ENCODE measurements around the gene KRTAP13-3. TPM values are rescaled to one million over a fixed set of nuclear protein-coding genes. Genes with fewer than 3 reads are reported as not detected.

Gene KRTAP13-3
- polyA plus RNA-seq (2011; rRNA removed) (not detected in 2 replicates), polyA minus RNA-seq (2011; rRNA and poly(A)+ RNA removed) (not detected in 2 replicates)

DNA sequence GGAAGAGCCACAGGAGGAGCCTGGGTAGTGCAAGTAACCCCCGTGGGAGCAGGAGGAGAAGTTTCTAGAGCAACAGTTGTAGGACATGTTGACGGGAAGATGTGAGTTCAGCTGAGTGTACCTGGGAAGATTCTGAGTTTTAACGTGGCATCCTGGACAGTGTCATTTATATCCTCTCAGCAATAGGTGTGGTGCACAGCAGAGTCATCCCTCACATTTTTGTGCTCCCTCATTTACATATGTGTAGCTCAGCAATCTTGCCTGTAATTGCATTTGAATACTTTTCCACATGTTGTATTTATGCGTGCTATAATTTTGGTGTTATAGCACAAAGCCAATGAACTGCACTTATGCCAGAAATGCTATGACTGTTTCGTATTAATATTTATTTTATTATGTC is at the start of gene KRTAP13-3:
KRTAP13-3 (minus strand) TSS at position 101 of the 400 bp plus-strand sequence; CDS start at position 87, 14 bp downstream.
- Histone ChIP-seq H3K27me3 (ENCODE audit: control insufficient read depth, insufficient read depth, low read length) (no peaks in the 10 kb centered on the region), H3K4me3 (ENCODE audit: low read depth, low read length) (no peak within 1 kb of the TSS), H3K9me3 (ENCODE audit: control insufficient read depth, insufficient read depth, low read length) (peaks cover 20% of the 10 kb centered on the region), H3K27ac (ENCODE audit: low read depth, low read length) (no peak within 1 kb of the TSS)
- ChIA-PET CTCF (no interaction called here), POLR2A (no interaction called here)
- TF ChIP-seq, protein P1, sequence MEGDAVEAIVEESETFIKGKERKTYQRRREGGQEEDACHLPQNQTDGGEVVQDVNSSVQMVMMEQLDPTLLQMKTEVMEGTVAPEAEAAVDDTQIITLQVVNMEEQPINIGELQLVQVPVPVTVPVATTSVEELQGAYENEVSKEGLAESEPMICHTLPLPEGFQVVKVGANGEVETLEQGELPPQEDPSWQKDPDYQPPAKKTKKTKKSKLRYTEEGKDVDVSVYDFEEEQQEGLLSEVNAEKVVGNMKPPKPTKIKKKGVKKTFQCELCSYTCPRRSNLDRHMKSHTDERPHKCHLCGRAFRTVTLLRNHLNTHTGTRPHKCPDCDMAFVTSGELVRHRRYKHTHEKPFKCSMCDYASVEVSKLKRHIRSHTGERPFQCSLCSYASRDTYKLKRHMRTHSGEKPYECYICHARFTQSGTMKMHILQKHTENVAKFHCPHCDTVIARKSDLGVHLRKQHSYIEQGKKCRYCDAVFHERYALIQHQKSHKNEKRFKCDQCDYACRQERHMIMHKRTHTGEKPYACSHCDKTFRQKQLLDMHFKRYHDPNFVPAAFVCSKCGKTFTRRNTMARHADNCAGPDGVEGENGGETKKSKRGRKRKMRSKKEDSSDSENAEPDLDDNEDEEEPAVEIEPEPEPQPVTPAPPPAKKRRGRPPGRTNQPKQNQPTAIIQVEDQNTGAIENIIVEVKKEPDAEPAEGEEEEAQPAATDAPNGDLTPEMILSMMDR (IDR thresholded peaks at IDR 0.05; ENCODE audit: low read depth, low read length): no peak
- DNase-seq (ENCODE audit: low read depth, low spot score): no peak

DNA sequence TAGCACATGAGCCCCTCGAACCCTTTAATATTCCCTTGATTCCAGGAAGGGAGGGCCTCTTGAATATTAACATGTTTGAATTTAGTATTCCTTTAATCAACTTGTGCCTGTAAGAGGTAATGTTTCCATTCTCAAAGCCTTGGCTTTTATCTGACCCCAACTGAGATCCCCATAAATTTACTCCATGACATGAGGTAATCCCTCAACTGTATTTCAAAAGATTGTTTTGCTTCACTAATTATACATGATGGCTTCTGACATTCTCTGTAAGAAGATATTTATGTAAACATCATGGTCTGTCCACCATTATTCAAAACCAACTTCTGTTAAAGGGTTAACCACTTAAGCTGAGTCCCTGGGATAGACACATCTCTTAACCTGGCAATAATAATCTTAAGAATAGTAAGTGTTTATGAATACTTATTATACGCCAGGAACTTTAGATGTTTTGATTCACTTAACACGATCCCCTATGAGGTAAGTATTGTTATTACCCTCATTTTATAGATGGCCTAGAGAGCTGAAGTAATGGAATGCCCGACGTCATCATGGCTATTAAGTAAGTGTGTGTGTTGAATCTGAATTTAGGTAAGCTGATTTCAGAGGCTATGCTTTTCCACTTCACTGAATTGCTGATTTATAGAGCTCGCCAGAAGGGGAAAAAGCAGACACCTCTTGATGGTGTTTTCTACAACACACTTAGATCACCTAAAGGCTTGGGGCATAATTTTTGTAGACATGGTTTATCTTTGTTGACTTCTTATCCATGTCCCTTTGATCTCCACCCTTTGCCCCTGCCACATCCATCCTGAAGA is 43.4 kb upstream of the KRTAP13-3 start:
- POLR2A ChIA-PET: no interaction called here
- CTCF ChIA-PET: no interaction called here
- H3K4me3 ChIP-seq (ENCODE audit: low read depth, low read length): no peak overlapping the region
- no peaks in the 10 kb centered on the region for H3K27me3 ChIP-seq (ENCODE audit: control insufficient read depth, insufficient read depth, low read length)
- no peaks in the 10 kb centered on the region for H3K9me3 ChIP-seq (ENCODE audit: control insufficient read depth, insufficient read depth, low read length)
- TF ChIP-seq, protein P1 (IDR thresholded peaks at IDR 0.05; ENCODE audit: low read depth, low read length): no peak
- H3K27ac ChIP-seq (ENCODE audit: low read depth, low read length): no peak overlapping the region
- no peak for DNase-seq (ENCODE audit: low read depth, low spot score)

DNA sequence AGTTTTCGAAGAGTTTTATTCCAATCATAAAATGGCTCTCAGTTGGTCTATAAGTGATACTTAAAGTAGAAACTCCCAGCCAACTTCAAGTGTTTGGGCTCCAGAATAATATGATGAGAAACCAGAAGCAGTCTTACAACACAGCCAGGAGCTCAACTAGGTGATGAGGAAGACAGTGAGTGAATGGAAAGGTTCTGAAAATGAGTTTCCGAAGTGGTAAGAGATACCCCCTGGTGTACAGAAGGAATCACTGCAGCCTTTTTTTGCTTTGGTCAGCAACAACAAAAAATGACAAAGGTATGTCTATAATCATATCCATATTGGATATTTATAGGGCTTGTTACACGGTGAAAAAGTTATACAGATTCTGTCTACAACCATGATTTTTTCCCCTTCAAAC is 38.0 kb upstream of the KRTAP13-3 start:
- H3K9me3 ChIP-seq (ENCODE audit: control insufficient read depth, insufficient read depth, low read length): peaks cover 4% of the 10 kb centered on the region; the same call in 1 of the 2 replicates
- TF ChIP-seq, protein P1 (IDR thresholded peaks at IDR 0.05; ENCODE audit: low read depth, low read length): no peak
- CTCF ChIA-PET: no interaction called here
- POLR2A ChIA-PET: no interaction called here
- no peak for DNase-seq (ENCODE audit: low read depth, low spot score)
- H3K4me3 ChIP-seq (ENCODE audit: low read depth, low read length): no peak overlapping the region
- no peaks in the 10 kb centered on the region for H3K27me3 ChIP-seq (ENCODE audit: control insufficient read depth, insufficient read depth, low read length)
- no peak overlapping the region for H3K27ac ChIP-seq (ENCODE audit: low read depth, low read length)

DNA sequence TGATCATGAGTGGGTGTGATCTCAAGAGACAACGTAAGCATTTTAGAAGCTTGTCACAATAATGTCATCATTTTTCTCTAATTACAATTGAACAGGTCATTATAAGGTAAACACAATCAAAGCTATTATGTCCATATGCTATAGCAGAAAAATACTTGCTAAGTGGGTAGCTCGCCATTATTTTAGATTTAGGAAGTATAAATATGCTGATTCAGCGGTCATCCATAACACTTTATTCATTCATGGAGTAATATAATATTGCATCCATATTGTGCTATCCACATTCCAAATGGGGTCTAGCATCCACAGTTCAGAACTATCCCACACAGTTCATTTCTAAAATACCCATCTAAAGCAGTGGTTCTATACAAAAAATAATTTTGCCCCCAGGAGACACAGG is 22.8 kb upstream of the KRTAP13-3 start:
- POLR2A ChIA-PET: no interaction called here
- no peak overlapping the region for H3K4me3 ChIP-seq (ENCODE audit: low read depth, low read length)
- TF ChIP-seq, protein P1 (IDR thresholded peaks at IDR 0.05; ENCODE audit: low read depth, low read length): no peak
- DNase-seq (ENCODE audit: low read depth, low spot score): no peak
- CTCF ChIA-PET: no interaction called here
- H3K9me3 ChIP-seq (ENCODE audit: control insufficient read depth, insufficient read depth, low read length): peaks cover 6% of the 10 kb centered on the region
- H3K27ac ChIP-seq (ENCODE audit: low read depth, low read length): no peak overlapping the region
- H3K27me3 ChIP-seq (ENCODE audit: control insufficient read depth, insufficient read depth, low read length): no peaks in the 10 kb centered on the region

GRCh38 chr21:30447056-30447455 is 21.3 kb upstream of the KRTAP13-3 start:
- ChIA-PET CTCF (no interaction called here), POLR2A (no interaction called here)
- Histone ChIP-seq H3K27ac (ENCODE audit: low read depth, low read length) (no peak overlapping the region), H3K9me3 (ENCODE audit: control insufficient read depth, insufficient read depth, low read length) (peaks cover 5% of the 10 kb centered on the region), H3K27me3 (ENCODE audit: control insufficient read depth, insufficient read depth, low read length) (no peaks in the 10 kb centered on the region), H3K4me3 (ENCODE audit: low read depth, low read length) (no peak overlapping the region)
- no peak for DNase-seq (ENCODE audit: low read depth, low spot score)
- TF ChIP-seq, protein P1 (IDR thresholded peaks at IDR 0.05; ENCODE audit: low read depth, low read length): no peak

Measured in AG04450 (cell line).